ENCODE measurements around the gene AP1G1. TPM values are rescaled to one million over a fixed set of nuclear protein-coding genes. Genes with fewer than 3 reads are reported as not detected.
A peak's percentile ranks its signal among the peaks of the same experiment; 100 is the strongest.

Gene AP1G1
- total RNA-seq, 6 experiments from 2014 or later: 47.8 to 54.1 (median 52.5) TPM

DNA sequence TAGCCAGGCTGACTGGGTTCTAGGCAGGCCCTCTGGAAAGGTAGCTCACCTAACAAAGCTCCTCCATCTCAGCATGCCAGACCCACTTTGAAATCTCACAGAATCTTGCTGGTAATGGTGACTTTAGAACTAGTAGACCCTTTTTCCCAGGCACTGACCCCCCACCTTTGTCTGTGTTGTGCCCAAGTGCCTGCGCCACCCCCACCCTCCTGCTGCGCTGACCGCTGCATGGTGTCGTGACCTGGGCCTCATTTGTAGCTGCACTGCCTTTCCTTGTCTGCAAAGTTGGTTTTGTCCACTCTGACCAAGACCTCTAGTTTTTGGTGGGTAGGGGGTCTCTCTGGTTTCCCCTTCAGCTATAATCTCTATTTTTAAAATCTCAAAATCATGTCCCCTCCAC lies 43.9 kb upstream of the AP1G1 start:
- DNase-seq: no peak
- intact Hi-C loops (cut with DNase I): no loop called here
- Histone ChIP-seq H3K27ac (no peak overlapping the region), H3K36me3 (peaks cover 0 to 36% (median 11%) of the 10 kb centered on the region in 4 donors), H3K4me1 (peaks cover 0 to 1% (median 0%) of the 10 kb centered on the region in 4 donors), H3K4me3 (no peak overlapping the region), H3K27me3 (no peaks in the 10 kb centered on the region), H3K9me3 (no peaks in the 10 kb centered on the region)
- no peak for ATAC-seq
- TF ChIP-seq POLR2A (IDR thresholded peaks at IDR 0.05): no peak
- TF ChIP-seq, protein P1, sequence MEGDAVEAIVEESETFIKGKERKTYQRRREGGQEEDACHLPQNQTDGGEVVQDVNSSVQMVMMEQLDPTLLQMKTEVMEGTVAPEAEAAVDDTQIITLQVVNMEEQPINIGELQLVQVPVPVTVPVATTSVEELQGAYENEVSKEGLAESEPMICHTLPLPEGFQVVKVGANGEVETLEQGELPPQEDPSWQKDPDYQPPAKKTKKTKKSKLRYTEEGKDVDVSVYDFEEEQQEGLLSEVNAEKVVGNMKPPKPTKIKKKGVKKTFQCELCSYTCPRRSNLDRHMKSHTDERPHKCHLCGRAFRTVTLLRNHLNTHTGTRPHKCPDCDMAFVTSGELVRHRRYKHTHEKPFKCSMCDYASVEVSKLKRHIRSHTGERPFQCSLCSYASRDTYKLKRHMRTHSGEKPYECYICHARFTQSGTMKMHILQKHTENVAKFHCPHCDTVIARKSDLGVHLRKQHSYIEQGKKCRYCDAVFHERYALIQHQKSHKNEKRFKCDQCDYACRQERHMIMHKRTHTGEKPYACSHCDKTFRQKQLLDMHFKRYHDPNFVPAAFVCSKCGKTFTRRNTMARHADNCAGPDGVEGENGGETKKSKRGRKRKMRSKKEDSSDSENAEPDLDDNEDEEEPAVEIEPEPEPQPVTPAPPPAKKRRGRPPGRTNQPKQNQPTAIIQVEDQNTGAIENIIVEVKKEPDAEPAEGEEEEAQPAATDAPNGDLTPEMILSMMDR (IDR thresholded peaks at IDR 0.05): no peak
- WGBS (ENCODE audit: insufficient coverage, low coverage, low lambda C conversion rate, missing lambda C conversion rate): 100% methylated on average over 4 of the region's 4 CpGs

DNA sequence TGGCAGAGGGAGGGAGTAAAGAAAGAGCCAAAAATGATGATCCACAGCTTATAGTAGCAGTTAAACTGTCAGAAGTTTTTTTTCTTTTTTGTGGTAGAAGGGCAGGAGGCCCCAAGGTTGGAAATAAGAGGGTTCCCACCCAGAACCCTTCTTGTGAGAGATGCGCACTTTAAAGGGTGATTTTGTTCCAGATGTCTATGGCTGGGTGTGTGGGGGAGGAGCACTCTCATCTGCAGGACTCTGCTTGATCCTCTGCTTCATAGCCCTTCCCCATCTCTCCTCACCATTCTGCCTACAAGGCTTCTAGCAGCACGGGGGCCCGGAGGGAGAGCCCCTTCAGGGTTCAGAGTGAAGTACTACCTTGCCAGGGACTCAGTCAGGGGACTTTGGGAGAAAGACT lies 43.5 kb upstream of the AP1G1 start:
- DNase-seq: no peak

DNA sequence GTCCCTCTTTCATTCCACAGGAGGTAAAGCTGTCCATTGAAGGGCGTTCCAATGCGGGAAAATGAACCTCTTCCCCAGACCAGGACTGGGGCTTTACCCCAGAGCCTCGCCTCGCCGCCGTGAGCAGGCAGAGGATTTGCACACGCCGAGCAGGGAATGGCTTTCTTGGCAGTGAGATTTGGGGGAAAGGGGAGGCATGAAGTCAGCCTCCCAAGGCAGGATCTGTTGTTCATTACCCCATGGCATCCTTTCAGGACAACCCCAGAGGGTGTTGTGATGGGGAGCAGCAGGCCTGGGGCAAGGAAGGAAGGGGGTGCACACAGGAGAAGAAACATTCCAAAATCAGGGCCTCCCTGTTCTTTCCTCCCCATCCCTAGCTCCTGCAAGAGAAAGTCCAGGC lies 43.1 kb upstream of the AP1G1 start:
- H3K27me3 ChIP-seq: no peaks in the 10 kb centered on the region
- no peaks in the 10 kb centered on the region for H3K9me3 ChIP-seq
- DNase-seq (no peak), ATAC-seq (no peak)
- no peak for TF ChIP-seq POLR2A (IDR thresholded peaks at IDR 0.05)
- TF ChIP-seq, protein P1 (IDR thresholded peaks at IDR 0.05): no peak
- H3K36me3 ChIP-seq: peaks cover 0 to 36% (median 11%) of the 10 kb centered on the region in 4 donors
- peaks cover 0 to 9% (median 0%) of the 10 kb centered on the region in 4 donors for H3K4me1 ChIP-seq
- no peak overlapping the region for H3K4me3 ChIP-seq
- WGBS (ENCODE audit: insufficient coverage, low coverage, low lambda C conversion rate, missing lambda C conversion rate): 92% methylated on average over 7 of the region's 8 CpGs
- H3K27ac ChIP-seq: no peak overlapping the region
- intact Hi-C loops (cut with DNase I): no loop called here

More for the DNA sequence above, 43.5 kb upstream of the AP1G1 start:
- Histone ChIP-seq H3K27me3 (no peaks in the 10 kb centered on the region), H3K4me3 (no peak overlapping the region), H3K27ac (no peak overlapping the region), H3K9me3 (no peaks in the 10 kb centered on the region), H3K36me3 (peaks cover 0 to 36% (median 11%) of the 10 kb centered on the region in 4 donors), H3K4me1 (peaks cover 0 to 5% (median 0%) of the 10 kb centered on the region in 4 donors)
- intact Hi-C loops (cut with DNase I): no loop called here
- WGBS (ENCODE audit: insufficient coverage, low coverage, low lambda C conversion rate, missing lambda C conversion rate): no CpG with 5 or more reads among the region's 3 CpGs
- TF ChIP-seq, protein P1 (IDR thresholded peaks at IDR 0.05): no peak
- no peak for TF ChIP-seq POLR2A (IDR thresholded peaks at IDR 0.05)
- no peak for ATAC-seq

DNA sequence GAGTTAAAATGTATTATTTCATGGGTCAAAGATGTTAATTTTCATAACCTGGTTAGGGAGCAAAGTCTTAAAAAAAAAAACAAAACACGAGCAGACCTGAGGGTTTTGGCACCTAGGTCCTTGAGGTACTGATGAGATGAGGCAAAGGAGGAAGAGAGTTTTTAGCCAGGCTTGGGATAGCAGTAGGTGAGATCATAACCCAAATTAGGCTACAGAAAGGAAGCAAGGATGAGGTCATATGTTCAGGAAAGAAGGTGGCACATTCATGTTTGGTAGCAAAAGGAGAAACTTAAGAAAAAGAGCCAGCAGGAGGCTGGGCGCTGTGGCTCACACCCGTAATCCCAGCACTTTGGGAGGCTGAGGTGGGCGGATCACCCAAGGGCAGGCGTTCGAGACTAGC lies 40.0 kb upstream of the AP1G1 start:
- no peaks in the 10 kb centered on the region for H3K9me3 ChIP-seq
- no peak for DNase-seq
- 85% methylated on average over 1 of the region's 6 CpGs for WGBS (ENCODE audit: insufficient coverage, low coverage, low lambda C conversion rate, missing lambda C conversion rate)
- H3K36me3 ChIP-seq: peaks cover 0 to 36% (median 11%) of the 10 kb centered on the region in 4 donors
- peaks cover 0 to 13% (median 0%) of the 10 kb centered on the region in 4 donors for H3K4me1 ChIP-seq
- H3K27me3 ChIP-seq: no peaks in the 10 kb centered on the region
- intact Hi-C loops (cut with DNase I): no loop called here
- TF ChIP-seq, protein P1 (IDR thresholded peaks at IDR 0.05): no peak
- TF ChIP-seq POLR2A (IDR thresholded peaks at IDR 0.05): no peak
- ATAC-seq: no peak
- no peak overlapping the region for H3K4me3 ChIP-seq
- no peak overlapping the region for H3K27ac ChIP-seq

DNA sequence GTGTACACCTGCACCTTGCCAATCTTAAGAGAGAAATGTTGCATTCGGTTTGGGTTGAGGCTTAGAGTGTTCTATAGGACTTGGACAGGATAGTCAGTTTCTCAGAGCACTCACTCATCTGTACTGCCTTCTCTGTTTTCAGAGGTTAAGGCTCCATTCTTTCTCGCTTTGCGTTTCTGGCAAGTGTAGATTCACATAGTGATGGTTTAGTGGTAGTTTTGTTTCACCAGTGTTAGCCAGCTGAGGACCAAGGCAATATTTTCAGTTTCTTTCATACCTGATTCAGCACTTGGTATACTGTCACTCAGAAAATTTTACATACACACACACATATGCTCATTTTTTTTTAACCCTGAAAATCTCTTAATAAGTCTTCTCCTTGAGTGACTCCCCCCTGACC lies 38.5 kb upstream of the AP1G1 start:
- Histone ChIP-seq H3K36me3 (peaks cover 0 to 36% (median 11%) of the 10 kb centered on the region in 4 donors), H3K27ac (peak overlapping the region in 1 of 3 donors; percentile 81), H3K4me3 (peak overlapping the region in 2 of 3 donors; percentile 79 to 96), H3K27me3 (no peaks in the 10 kb centered on the region), H3K9me3 (no peaks in the 10 kb centered on the region), H3K4me1 (peaks cover 0 to 13% (median 0%) of the 10 kb centered on the region in 4 donors)
- WGBS (ENCODE audit: insufficient coverage, low coverage, low lambda C conversion rate, missing lambda C conversion rate): 47% methylated on average over 3 of the region's 3 CpGs
- ATAC-seq (no peak), DNase-seq (no peak)
- intact Hi-C loops (cut with DNase I): no loop called here
- TF ChIP-seq, protein P1 (IDR thresholded peaks at IDR 0.05): no peak
- TF ChIP-seq POLR2A (IDR thresholded peaks at IDR 0.05): no peak

All from right lobe of liver (tissue), 6 donors.